Activated T-cell treated with anti-CD3 and anti-CD28 coated beads, Interleukin-2, amount 50 U/mL, for 24 hours (primary cell): ENCODE data around the gene CBARP.
A peak's percentile ranks its signal among the peaks of the same experiment; 100 is the strongest.

ENCODE experiments used
- DNase-seq: peaks from one replicate; pipeline ENCODE4 v3.0.0-alpha.2; 2020
- H3K27ac Mint-ChIP-seq: 2 replicates; pipeline ENCODE4 v1.8.0; 2020; ENCODE audit warnings: mild to moderate bottlenecking, mixed read lengths
- H3K27me3 Mint-ChIP-seq: 2 replicates; pipeline ENCODE4 v1.8.0; 2020; ENCODE audit warnings: mixed read lengths
- H3K36me3 Mint-ChIP-seq: 2 replicates; pipeline ENCODE4 v1.8.0; 2020; ENCODE audit warnings: low read depth, mixed read lengths
- H3K4me1 Mint-ChIP-seq: 2 replicates; pipeline ENCODE4 v1.8.0; 2020; ENCODE audit warnings: low read depth, mixed read lengths
- H3K4me3 Mint-ChIP-seq: 2 replicates; pipeline ENCODE4 v1.8.0; 2020; ENCODE audit warnings: mild to moderate bottlenecking, moderate library complexity, mixed read lengths
- H3K9me3 Mint-ChIP-seq: 2 replicates; pipeline ENCODE4 v1.8.0; 2020; ENCODE audit warnings: mixed read lengths

CBARP gene

GRCh38 chr19:1278713-1279660 lies 41.2 kb upstream of the CBARP start:
- Mint-ChIP-seq H3K27me3 (peaks cover 2% of the 10 kb centered on the region), H3K4me1 (peaks cover 27% of the 10 kb centered on the region), H3K36me3 (peaks cover 50% of the 10 kb centered on the region), H3K27ac (peak overlapping the region; percentile 79), H3K9me3 (no peaks in the 10 kb centered on the region), H3K4me3 (no peak overlapping the region)
- DNase-seq = no peak

DNA sequence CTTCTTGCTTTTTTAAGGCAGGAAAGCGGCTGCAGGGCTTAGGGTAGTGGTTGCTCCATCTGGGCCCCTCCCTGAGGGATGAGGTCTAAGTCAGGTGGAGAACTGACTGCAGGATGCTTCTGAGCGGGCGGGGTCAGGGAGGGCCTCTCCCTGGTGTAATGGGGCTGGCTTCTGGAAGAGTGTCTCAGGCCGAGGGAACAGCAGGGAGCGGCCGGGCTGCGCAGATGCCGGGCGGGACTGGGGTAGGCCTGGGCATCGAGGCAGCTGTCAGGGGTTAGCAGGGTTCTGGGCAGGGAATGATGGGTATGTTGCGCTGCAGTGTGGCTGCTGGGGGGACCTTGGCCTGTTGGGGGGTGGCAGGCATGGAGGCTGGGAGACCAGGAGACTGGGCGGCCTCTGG lies 40.3 kb upstream of the CBARP start:
- DNase-seq = no peak
- H3K4me3 Mint-ChIP-seq = peak overlapping the region; percentile 81
- peaks cover 59% of the 10 kb centered on the region for H3K36me3 Mint-ChIP-seq
- peaks cover 36% of the 10 kb centered on the region for H3K4me1 Mint-ChIP-seq
- H3K9me3 Mint-ChIP-seq = no peaks in the 10 kb centered on the region
- no peaks in the 10 kb centered on the region for H3K27me3 Mint-ChIP-seq
- H3K27ac Mint-ChIP-seq = peak overlapping the region; percentile 74

DNA sequence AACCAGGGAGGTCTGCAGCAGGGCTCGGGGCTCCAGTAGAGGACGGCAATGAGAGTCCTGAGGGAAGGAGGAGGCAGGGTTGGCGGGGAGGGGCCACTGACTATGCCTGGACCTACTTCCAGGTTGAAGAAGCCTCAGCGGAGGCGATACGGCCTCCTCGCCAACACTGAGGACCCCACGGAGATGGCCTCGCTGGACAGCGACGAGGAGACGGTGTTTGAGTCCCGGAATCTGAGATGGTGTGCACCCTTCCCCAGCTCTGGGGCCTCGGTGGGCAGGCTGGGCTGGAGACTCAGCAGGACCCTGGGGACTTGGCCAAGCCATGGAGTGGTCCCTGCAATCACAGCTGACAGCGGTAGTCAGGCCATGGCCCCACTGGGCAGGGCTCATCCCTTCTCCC lies 39.3 kb upstream of the CBARP start:
- H3K27ac Mint-ChIP-seq = peak overlapping the region; percentile 95
- peaks cover 69% of the 10 kb centered on the region for H3K36me3 Mint-ChIP-seq
- H3K4me1 Mint-ChIP-seq = peaks cover 45% of the 10 kb centered on the region

DNA sequence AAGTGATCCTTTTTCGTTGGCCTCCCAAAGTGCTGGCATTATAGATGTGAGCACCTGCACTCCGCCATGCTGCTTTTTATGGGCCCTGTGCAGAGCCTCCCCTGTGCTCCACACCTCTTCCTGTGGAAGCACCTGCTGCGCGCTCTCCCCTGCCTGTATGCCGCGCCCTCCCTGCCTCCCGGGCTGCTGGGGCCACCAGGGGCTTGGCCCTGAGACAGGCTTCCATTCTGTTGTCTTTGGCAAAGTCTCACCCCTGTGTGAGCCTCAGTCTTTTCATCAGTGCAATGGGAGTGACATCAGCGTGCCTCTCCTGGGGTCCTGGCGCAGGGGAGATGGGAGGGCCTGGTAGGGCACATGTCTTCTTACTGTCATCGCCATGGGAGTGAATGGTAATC lies 38.8 kb upstream of the CBARP start:
- no peaks in the 10 kb centered on the region for H3K9me3 Mint-ChIP-seq
- no peaks in the 10 kb centered on the region for H3K27me3 Mint-ChIP-seq
- H3K36me3 Mint-ChIP-seq = peaks cover 73% of the 10 kb centered on the region
- peak overlapping the region; percentile 81 for H3K4me3 Mint-ChIP-seq
- H3K27ac Mint-ChIP-seq = peak overlapping the region; percentile 95
- peak; percentile 72 for DNase-seq
- peaks cover 49% of the 10 kb centered on the region for H3K4me1 Mint-ChIP-seq

More for the DNA sequence above, 39.3 kb upstream of the CBARP start:
- Mint-ChIP-seq H3K4me3 (peak overlapping the region; percentile 81), H3K27me3 (no peaks in the 10 kb centered on the region), H3K9me3 (no peaks in the 10 kb centered on the region)
- no peak for DNase-seq

GRCh38 chr19:1275976-1276627 lies 38.3 kb upstream of the CBARP start:
- Mint-ChIP-seq H3K4me3 (peak overlapping the region; percentile 81), H3K27me3 (no peaks in the 10 kb centered on the region), H3K4me1 (peaks cover 54% of the 10 kb centered on the region), H3K36me3 (peaks cover 79% of the 10 kb centered on the region), H3K27ac (peak overlapping the region; percentile 95), H3K9me3 (no peaks in the 10 kb centered on the region)
- no peak for DNase-seq

DNA sequence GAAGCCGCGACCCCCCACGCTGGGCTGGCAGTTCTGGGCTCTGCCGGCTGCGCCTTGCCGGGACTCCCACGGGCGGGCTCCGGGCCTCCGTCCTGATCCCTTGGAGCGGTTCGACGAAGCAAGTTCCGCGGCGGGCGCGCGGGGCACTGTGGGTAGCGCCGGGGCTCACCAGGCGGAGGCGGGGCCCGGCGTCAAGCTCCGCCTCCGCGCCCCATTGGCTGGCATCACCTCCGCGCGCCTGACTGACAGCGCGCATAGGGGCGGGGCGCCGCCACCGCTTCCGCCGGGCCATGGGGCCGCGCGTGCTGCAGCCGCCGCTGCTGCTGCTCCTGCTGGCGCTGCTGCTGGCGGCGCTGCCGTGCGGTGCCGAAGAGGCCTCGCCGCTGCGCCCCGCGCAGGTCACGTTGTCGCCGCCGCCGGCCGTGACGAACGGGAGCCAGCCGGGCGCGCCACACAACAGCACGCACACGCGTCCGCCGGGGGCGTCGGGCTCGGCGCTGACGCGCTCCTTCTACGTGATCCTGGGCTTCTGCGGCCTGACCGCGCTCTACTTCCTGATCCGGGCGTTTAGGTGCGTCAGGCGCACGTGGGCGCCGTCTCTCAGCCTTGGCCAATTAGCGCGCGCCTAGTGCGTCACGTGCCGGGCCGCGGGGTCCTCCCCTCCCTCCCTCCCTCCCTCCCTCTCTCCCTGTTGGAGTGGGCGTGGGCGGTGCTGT lies 37.6 kb upstream of the CBARP start, which contains the start of gene FAM174C:
TSS of gene FAM174C (plus strand) at position 271 of the 716 bp plus-strand sequence. CDS start at position 291, 20 bp downstream.
- H3K4me1 Mint-ChIP-seq = peaks cover 61% of the 10 kb centered on the region
- H3K36me3 Mint-ChIP-seq = peaks cover 84% of the 10 kb centered on the region
- H3K9me3 Mint-ChIP-seq = no peaks in the 10 kb centered on the region
- H3K27me3 Mint-ChIP-seq = no peaks in the 10 kb centered on the region
- peak within 1 kb of the TSS; percentile 95 for H3K27ac Mint-ChIP-seq
- peak within 1 kb of the TSS; percentile 81 for H3K4me3 Mint-ChIP-seq
- DNase-seq = peak; percentile 95

- no peaks in the 10 kb centered on the region for H3K9me3 Mint-ChIP-seq
- DNase-seq = no peak
- peaks cover 63% of the 10 kb centered on the region for H3K4me1 Mint-ChIP-seq
- H3K36me3 Mint-ChIP-seq = peaks cover 84% of the 10 kb centered on the region
- peak overlapping the region; percentile 93 for H3K27ac Mint-ChIP-seq
- H3K27me3 Mint-ChIP-seq = no peaks in the 10 kb centered on the region
- H3K4me3 Mint-ChIP-seq = peak overlapping the region; percentile 81
These were observed 37.1 kb upstream of the CBARP start for GRCh38 chr19:1274852-1275259.

- Mint-ChIP-seq H3K4me1 (peaks cover 59% of the 10 kb centered on the region), H3K27ac (peak overlapping the region; percentile 93), H3K27me3 (no peaks in the 10 kb centered on the region)
These were observed 36.5 kb upstream of the CBARP start for GRCh38 chr19:1274081-1274851.

DNA sequence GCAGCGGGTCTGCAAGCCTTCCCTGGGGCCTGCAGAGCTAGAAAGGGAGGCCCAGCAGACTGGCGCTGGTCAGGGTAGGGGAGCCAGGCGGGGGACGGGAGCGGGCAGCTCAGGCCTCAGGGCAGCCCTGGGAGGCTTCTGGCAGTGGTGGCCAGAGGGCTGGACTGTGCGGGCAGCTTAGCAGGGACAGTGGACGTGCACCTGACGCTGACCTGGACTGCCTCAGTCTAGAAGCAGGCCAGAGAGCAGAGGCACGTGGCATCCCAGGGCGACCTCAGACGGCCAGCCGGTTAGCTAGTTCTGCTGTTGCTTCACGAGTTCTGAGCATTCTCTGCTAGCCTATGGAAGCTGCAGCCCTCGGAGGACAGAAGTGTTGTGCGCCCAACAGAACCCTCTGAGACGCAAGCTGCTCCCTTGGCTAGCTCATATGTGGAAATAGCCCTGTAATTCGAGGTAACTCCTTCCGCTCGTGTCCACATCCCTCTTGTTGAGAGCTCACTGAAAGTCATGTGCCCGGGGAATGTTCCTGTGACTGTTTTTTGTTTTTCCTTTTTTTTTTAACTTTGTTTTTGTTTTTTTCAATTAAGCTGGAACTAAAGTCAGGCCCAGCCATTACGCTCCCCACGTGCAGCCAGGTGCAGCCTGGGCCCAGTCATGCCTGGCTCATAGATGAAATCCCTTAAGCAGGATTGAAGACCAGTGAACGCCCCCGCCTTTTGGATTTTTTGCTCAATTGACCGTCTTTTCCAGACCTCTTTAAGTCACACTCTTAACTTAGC lies 35.6 kb upstream of the CBARP start:
- Mint-ChIP-seq H3K4me3 (peak overlapping the region; percentile 91), H3K27ac (peak overlapping the region; percentile 83), H3K36me3 (peaks cover 74% of the 10 kb centered on the region), H3K9me3 (no peaks in the 10 kb centered on the region), H3K27me3 (no peaks in the 10 kb centered on the region), H3K4me1 (peaks cover 64% of the 10 kb centered on the region)
- no peak for DNase-seq

More at GRCh38 chr19:1274081-1274851, 36.5 kb upstream of the CBARP start:
- Mint-ChIP-seq H3K36me3 (peaks cover 81% of the 10 kb centered on the region), H3K9me3 (no peaks in the 10 kb centered on the region), H3K4me3 (peak overlapping the region; percentile 81)
- peak; percentile 51 for DNase-seq

GRCh38 chr19:1272423-1273262 lies 34.8 kb upstream of the CBARP start:
- Mint-ChIP-seq H3K27me3 (no peaks in the 10 kb centered on the region), H3K27ac (peak overlapping the region; percentile 83), H3K36me3 (peaks cover 66% of the 10 kb centered on the region), H3K4me3 (peak overlapping the region; percentile 91), H3K9me3 (no peaks in the 10 kb centered on the region), H3K4me1 (peaks cover 66% of the 10 kb centered on the region)
- no peak for DNase-seq

GRCh38 chr19:1271528-1272422 lies 34.0 kb upstream of the CBARP start:
- H3K4me3 Mint-ChIP-seq = peak overlapping the region; percentile 91
- peaks cover 68% of the 10 kb centered on the region for H3K4me1 Mint-ChIP-seq
- no peaks in the 10 kb centered on the region for H3K27me3 Mint-ChIP-seq
- H3K27ac Mint-ChIP-seq = peak overlapping the region; percentile 97
- no peak for DNase-seq
- H3K36me3 Mint-ChIP-seq = peaks cover 58% of the 10 kb centered on the region
- no peaks in the 10 kb centered on the region for H3K9me3 Mint-ChIP-seq
